HG02588 (cell line): Measurements from ENCODE around the gene SHANK3.

Experiments
- ATAC-seq: cut with Tn5 transposase; IDR thresholded peaks from one replicate; pipeline ENCODE4 v1.9.1; 2021; ENCODE audit warnings: mild to moderate bottlenecking, moderate library complexity; ENCODE audit not compliant: unreplicated experiment

The SHANK3 gene

DNA sequence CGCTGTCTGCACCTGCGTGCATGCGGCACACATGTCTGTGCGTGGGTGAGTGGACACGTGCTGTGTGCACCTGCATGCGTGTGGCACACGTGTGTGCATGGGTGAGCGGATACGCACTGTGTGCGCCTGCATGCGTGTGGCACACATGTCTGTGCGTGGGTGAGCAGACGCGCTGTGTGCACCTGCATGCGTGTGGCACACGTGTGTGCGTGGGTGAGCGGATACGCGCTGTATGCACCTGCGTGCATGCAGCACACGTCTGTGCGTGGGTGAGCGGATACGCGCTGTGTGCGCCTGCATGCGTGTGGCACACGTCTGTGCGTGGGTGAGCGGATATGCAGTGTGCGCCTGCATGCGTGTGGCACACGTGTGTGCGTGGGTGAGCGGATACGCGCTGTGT is 38.3 kb downstream of the SHANK3 start:
- no peak for ATAC-seq

DNA sequence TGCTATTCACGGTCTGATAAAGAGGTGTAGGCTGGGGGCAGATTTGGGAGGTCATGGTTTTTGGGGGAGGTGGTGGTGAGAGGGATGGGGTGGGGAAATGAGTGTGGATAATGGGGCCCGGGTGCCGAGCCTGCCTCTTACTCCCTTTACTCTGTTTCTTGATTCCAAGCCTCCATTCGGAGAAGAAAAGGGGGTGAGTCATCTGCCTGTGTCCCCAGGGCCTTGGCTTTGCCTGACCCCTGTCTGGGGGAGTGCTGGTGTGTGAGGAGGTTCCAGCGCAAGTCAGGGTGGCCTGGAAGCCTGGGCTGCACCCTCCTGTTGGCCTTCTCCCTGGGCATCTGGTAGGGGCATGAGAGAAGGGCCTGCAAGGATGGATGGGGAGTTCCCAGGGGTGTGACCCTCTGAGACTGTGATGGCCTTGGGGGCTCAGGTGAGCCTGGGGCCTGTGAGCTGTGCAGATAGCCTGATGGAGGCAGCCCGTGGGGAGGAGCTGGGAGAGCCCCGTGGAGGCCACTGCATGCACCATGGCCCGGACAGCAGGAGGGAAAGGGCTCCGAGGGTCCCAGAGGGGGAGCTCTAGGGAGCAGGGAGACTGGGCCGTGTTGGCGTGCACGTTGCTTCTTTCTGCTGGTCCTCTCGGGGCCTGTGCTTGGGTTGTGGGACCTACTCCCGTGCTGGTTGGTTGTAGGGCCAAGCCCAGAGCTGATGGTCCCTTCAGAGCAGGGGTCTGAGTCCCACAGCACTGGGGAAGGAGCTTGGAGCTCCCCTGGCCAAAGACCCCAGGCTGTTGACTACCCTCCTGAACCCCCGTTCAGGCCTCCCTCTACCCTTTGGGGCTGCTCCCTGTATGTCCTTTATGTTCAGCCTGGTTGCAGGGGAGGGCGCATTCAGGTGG is 39.1 kb downstream of the SHANK3 start:
- no peak for ATAC-seq

GRCh38 chr22:50712341-50713007 is 39.9 kb downstream of the SHANK3 start:
- no peak for ATAC-seq

- ATAC-seq, result no peak
Measured at GRCh38 chr22:50713008-50713385, 40.4 kb downstream of the SHANK3 start.

DNA sequence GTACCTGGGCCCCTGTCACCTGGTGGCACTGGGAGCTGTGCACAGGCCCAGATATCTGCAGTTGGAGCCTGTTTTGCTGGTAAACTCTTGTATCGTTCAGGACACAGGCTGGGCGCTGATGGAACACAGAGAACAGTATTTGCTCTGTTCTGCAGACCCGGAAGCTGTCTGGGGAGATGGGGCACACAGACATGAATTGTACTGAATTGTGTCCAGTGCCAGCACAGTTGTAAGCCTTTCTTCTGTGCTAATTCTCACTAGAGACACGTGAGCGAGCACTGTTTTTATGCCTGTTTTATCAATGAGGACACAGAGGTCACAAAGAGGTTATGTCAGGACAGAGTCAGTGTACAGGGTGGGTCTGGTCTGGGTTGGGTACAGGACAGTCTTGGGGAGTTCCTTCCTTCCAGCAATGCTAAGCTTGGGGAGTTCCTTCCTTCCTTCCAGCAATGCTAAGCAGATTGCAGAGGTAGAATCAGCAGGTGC is 41.0 kb downstream of the SHANK3 start:
- ATAC-seq, result no peak

GRCh38 chr22:50714150-50714549 is 41.5 kb downstream of the SHANK3 start:
- ATAC-seq, result no peak

DNA sequence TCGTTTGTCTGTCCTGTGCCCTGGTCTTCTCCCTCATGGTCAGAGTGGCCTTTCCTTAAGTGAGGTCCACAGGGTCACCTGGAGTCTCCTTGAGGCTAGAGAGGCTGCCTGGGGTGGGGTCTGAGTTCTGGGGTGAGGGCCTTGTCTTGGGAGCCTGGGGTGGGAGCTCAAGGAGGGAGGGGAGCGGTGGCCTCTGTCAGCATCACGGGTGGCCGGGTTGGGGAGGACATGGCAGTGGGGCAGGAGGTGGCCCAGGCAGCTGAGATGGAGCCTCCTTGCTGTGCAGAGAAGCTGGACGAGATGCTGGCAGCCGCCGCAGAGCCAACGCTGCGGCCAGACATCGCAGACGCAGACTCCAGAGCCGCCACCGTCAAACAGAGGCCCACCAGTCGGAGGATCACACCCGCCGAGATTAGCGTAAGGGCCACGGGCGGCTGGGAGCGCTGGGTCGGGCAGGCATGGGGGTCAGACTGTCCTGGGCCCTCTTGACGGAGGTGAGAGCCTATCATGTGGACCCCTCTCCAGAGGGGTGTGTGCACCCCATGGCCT is 42.1 kb downstream of the SHANK3 start:
- ATAC-seq, result no peak

- no peak for ATAC-seq
Measured at GRCh38 chr22:50715250-50715649, 42.6 kb downstream of the SHANK3 start.

- no peak for ATAC-seq
Measured at GRCh38 chr22:50715776-50716175, 43.2 kb downstream of the SHANK3 start.

DNA sequence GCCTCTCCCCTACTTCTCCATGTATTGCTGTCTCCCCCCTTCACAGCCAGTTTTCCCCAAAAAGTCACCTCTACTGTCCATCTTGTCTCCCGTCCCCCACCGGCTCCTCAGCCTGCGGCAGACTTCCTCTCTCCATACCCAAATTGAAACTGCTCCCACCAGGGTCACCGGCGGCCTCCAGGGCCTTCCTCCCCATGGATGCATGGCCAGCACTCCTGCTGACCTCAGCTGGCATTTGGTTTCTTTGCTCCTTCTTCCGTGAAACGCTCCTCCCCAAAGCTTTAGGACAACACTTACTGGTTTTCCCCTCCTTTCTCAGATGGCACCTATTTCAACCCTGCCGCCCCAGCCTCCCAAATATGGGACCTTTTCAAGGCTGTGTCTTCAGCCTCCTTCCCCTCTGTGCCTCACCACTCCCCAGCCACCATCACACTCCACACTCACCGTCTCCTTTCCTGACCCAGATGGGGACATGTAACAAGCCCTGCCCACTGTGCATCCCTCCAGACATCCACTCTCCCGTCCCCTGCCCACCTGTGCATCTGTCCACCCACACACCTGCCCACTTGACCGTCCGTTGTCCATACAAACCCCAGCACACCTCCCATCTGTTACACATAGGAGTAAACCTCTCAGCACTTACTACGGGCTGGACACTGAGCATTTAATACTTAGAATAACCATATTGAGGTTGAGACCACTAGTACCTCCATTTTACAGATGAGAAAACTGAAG is 43.8 kb downstream of the SHANK3 start:
- ATAC-seq, result no peak

GRCh38 chr22:50717709-50718351 is 45.2 kb downstream of the SHANK3 start:
- ATAC-seq, result no peak

DNA sequence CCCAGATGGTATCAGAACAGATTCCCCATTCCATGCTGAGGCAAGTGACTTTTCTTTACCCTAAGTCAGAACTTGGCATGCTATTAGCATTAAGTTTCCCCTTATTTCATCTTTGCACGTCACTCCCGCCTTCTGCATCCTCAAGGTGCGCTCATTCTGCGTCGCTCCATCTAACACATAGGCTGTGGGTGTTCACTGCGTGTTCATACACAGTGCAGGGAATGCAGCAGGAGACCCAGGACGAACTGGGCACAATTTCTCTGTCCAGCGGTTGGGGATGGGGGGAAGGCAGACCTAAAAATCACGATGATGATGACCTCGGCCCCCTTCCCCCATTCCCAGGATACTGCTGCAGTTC is 45.7 kb downstream of the SHANK3 start:
- ATAC-seq, result no peak

DNA sequence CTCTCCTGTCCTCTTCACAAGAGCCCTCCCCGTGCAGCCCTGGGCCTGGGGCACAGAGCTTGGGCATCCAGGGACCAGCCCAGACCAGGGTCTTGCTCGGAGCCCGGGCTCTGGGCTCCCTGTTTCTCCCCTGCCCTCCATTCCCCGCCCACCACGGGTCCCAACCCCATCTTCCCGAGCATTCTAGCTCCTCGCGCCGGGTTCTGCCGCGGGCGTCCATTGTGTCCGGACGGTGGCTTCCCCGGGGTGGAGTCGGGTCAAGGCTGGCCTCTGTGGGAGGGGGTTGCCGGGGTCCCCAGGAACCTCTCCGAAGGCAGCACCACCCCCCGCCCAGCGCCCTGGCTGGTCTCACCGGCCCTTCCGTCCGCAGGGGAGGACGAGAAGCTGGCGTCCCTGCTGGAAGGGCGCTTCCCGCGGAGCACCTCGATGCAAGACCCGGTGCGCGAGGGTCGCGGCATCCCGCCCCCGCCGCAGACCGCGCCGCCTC is 47.2 kb downstream of the SHANK3 start:
- no peak for ATAC-seq

GRCh38 chr22:50720301-50721256 is 48.0 kb downstream of the SHANK3 start:
- ATAC-seq, result no peak

- ATAC-seq, result no peak
Measured at GRCh38 chr22:50721257-50721844, 48.7 kb downstream of the SHANK3 start.

DNA sequence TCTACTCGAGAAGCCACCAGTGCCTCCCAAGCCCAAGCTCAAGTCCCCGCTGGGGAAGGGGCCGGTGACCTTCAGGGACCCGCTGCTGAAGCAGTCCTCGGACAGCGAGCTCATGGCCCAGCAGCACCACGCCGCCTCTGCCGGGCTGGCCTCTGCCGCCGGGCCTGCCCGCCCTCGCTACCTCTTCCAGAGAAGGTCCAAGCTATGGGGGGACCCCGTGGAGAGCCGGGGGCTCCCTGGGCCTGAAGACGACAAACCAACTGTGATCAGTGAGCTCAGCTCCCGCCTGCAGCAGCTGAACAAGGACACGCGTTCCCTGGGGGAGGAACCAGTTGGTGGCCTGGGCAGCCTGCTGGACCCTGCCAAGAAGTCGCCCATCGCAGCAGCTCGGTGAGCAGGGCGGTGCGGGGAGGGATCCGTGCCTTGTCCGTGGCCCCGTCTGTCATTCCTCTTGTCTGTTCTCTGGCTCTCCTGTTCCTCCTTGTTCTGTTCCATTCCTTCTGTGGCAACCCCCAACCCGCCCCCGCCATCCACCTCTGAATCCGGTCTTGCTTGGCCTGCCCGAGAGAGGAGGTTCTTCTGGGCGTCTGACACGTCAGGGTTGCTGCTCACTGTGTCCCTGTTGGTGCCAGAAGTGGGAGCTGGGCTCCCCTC is 49.6 kb downstream of the SHANK3 start:
- no peak for ATAC-seq
